ENCODE results near the gene NTF3.

DNA sequence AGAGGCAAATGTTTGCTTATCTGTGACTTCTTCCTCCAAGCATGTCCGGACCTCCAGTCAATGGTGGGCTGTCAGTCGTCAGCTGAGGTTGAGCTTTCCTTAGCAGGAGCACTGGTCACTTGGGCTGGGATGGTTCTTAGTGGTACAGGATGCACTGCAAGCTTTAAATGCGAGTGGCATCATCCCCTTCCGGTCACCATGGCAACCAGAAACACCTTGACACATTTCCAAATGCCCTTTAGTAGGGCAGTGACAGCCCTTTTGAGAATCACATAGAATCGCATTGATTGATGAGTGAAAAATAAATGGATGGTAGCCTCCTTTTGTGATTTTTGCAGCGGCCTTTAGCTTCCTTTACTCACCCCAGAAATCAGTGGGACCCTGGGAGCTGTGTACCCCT, 24.1 kb downstream of the NTF3 start:
- TF ChIP-seq, protein P1, sequence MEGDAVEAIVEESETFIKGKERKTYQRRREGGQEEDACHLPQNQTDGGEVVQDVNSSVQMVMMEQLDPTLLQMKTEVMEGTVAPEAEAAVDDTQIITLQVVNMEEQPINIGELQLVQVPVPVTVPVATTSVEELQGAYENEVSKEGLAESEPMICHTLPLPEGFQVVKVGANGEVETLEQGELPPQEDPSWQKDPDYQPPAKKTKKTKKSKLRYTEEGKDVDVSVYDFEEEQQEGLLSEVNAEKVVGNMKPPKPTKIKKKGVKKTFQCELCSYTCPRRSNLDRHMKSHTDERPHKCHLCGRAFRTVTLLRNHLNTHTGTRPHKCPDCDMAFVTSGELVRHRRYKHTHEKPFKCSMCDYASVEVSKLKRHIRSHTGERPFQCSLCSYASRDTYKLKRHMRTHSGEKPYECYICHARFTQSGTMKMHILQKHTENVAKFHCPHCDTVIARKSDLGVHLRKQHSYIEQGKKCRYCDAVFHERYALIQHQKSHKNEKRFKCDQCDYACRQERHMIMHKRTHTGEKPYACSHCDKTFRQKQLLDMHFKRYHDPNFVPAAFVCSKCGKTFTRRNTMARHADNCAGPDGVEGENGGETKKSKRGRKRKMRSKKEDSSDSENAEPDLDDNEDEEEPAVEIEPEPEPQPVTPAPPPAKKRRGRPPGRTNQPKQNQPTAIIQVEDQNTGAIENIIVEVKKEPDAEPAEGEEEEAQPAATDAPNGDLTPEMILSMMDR (conservative IDR thresholded peaks at IDR 0.05 in 1 of 2, IDR thresholded peaks at IDR 0.05 in 1 of 2; ENCODE audit: low read depth in 1 of 2, low read length in 2 of 2) = no peak
- TF ChIP-seq EZH2 (IDR thresholded peaks at IDR 0.05; ENCODE audit: low read length, missing control alignments) = no peak
